ENCODE results near the gene EGR2.
"Not testable (repeated sequence)": the region's sequence is repeated elsewhere in the genome, so short reads cannot be mapped to it uniquely, and the experiment has no call there.

The EGR2 gene

DNA sequence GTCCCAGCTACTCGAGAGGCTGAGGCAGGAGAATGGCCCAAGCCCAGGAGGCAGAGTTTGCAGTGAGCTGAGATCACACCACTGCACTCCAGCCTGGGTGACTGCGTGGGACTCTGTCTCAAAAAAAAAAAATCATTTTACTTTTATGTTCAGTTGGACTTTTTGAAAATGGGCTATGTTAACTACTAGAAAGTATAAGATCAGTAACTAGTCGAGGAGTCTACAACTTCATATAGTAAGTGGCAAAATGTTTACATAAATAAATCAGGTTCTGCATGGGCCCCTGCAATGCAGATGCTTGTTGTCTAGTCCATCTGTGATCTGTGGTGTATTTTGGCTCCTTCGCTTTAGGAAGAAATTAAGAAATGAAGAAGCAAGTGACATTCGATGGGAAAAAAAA, 23.9 kb downstream of the EGR2 start:
- no peak for DNase-seq (ENCODE audit: low read depth)

DNA sequence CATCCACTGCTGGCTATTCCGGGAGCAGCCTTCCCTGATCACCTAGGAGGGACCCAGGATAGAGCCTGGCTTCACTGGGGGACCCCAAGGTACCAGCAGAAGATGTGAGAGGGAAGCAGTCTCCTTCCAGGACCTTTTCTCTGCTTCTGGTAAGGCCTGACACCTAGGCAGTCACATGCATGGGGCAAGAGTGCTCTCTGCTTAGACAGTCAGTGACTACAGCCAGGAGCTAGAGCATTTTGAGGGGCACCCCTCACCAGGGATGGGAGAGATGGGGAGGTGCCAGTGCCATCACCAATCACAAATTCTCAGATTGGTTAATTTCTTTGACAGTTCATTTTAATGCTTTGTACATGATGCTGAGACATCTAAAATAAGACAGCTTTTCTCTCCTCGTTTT, 25.6 kb downstream of the EGR2 start:
- DNase-seq (ENCODE audit: low read depth), result no peak

DNA sequence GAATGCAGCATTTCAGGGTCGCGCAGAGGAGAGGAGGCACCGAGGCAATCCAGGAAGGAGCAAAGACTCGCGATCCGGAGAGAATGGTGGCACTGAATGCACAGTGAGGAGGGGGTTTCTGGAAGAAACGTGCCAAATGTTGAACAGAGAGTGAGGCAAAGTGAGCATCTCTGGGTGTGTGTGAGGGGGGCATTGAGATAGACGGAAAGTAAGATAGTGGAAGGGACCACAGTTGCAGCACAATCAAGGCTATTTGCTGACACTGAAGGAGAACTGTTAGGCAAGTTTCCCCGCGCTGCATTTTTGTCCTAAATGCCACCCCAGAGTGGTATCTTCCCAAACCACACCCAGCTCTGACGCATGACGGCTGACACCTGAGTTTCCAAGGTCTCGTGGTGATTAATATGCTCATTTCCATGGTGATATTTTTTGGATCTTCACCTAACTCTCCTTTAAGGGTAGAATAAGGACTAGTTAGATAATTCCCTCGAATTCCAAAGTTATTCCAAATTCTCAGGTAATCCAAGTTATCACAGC, 26.1 kb downstream of the EGR2 start:
- DNase-seq (ENCODE audit: low read depth), result no peak

DNA sequence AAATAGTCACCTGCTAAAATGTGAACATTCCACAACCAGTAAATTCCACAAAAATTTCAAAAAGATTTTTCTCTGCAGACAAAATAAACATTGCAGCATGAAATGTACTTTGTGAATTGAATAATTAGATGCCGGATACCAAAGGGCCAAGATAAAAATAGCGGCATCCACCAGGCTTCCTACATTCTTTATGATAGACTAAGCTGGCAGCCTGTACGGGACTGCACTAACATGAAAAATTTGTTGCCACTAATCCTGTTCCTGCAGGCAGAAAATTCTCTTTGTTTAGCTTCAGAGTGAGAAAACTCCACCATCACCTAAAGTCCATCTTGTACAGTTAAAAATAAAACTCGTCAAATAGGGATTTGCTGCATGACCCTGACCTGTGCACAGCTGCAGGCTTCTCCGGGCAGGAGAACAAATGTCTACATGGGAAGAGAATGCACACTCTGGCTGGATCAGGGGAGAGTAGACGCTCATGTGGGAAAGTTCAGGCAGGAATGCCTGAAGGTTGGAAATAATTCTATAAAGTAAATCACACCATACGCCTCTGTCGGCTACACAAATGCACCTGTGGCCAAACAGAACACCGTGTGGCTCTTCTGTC, 27.2 kb downstream of the EGR2 start:
- no peak for DNase-seq (ENCODE audit: low read depth)

DNA sequence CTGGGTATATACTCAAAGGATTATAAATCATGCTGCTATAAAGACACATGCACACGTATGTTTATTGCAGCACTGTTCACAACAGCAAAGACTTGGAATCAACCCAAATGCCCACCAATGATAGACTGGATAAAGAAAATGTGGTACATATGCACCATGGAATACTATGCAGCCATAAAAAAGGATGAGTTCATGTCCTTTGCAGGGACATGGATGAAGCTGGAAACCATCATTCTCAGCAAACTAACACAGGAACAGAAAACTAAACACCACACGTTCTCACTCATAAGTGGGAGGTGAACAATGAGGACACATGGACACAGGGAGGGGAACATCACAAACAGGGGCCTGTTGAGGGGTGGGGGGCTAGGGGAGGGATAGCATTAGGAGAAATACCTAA, 27.9 kb downstream of the EGR2 start:
- DNase-seq (ENCODE audit: low read depth), result not testable (repeated sequence)

DNA sequence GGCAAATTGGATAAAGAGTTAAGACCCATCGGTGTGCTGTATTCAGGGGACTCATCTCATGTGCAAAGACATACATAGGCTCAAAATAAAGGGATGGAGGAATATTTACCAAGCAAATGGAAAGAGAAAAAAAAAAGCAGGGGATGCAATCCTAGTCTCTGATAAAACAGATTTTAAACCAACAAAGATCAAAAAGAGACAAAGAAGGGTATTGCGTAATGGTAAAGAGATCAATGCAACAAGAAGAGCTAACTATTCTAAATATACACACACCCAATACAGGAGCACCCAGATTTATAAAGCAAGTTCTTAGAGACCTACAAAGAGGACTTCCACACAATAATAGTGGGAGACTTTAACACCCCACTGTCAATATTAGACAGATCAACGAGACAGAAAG, 31.6 kb downstream of the EGR2 start:
- DNase-seq (ENCODE audit: low read depth), result not testable (repeated sequence)

DNA sequence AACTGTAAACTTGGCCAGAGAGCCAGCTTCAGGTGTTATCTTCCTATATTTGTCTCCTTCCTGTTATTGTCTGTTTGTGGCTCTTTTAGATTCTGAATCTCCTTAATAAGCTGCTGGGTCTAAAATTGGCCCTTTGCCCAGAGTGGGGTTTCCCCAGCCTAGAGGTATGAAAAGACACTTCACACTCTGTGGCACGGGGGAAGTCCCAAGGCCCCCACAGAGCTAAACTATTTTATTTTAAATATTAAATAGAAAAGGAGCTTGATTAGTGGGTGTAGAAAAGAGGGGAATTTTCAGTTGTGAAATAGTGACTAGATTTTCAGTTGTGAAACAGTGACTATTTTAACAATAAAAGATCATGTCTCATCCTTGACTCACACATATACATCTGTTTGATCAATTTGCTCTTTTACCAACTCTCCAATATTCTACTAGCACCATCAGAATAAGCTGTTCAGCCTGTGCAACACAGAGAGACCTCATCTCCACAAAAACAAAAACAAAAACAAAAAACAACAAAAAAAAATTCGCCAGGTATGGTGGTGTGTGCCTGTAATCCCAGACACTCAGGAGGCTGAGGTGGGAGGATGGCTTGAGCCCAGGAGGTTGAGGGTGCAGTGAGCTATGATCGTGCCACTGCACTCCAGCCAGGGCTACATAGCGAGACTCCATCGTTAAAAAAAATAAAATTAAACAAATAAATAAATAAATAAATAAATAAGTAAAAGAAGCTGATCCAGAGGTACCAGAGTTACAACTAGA, 36.5 kb downstream of the EGR2 start:
- peak; percentile 82 for DNase-seq (ENCODE audit: low read depth)

DNA sequence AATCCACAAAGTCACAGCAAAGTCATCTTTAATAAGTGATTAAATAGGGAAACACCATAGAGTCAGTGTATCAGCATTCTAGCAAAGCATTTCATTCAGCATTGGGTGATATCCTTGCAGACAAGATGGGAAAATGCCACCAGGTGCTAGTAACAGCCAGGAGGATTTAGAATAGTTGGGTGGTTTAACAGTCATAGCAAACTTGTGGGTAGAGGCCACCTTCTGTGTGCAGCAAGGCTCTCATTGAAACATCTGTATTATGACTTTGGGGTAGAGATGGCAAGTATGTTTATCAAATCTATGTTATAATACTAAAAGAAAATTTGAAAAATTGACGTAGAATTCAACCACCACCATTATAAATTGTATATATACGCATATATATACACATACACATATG, 38.0 kb downstream of the EGR2 start:
- no peak for DNase-seq (ENCODE audit: low read depth)

DNA sequence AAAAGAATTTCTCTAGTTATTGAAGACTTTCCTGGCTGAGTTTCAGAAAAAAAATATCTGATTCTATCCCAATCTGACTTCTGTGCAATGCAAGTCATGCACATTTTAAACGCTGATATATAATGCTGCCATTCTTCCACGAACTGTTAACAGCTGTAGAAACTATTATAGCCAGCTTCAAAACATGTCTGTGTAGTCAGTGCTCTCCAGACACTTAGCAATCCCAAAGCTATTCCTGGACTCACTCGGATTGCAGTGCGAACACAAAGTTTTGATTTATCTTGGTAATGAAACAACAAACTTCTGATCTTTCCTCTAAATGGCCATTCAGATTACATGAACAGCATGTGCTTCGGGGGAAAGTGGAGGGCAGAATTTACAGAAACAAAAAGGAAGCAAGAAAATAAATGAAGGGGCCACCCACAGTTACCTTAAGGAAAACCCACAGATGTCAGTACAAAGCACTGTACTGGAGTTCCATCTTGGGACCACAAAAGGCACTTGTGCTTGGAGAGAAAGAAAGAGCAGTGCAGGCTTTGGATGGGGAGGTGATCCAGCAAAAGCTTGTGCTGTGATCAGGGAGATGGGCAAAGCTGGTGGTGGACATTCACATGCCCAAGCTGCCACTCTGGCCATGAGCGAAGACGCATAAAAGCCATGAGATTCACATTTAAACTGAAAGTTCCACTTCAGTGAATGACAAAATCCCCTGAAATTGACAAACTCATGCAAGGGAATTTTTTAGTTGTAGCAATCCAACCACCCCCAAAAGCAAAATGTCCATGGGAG, 43.8 kb downstream of the EGR2 start:
- DNase-seq (ENCODE audit: low read depth), result no peak

DNA sequence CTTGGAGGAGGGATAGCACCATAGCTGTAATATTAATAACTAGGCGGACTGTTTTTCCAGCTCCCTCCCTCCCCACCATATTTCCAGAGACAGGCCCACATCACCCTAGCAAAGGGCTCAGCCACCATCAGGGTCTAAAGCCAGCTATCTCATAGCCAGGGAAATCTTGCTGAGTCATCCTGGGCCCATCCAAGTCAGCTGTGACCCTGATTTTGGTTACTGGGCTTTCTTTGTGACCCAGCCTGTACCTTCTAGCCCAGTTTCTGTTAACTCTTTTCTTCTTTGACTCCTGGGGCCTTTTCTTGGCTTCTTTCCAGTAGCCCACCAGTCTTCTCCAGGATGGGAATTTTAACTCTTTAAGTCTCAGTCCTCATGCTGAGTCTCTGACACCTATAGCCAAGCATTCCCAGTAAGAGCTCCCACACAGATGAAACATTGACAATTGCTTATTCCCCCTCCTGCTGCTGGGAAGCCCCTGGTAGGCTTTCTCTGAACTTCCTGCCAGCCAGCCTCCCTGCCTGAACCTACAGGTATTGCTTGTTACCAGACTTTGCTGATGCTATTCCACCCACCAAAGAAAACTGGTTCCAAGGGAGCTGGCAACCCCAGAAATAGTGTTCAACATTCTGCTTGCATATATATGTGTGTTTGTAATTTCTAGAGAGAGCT, 46.5 kb downstream of the EGR2 start:
- DNase-seq (ENCODE audit: low read depth), result no peak

DNA sequence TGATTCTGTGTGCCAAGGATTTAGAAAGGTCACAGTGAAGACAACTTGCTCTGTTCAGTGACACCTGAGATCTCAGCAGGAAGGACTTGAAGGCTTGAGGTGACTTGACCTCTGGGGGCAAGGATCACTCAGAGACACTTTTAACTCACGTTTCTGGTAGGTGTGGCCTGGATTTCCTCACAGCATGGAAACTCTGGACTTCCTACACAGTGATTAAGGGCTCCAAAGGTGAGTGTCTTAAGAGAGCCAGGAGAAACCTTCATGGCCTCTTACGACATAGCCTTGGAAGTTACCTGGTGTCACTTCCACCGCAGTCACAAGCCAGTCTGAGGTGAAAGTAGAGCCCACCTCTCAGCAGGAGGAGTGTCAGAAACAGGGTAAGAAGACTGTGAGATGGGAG, 49.8 kb downstream of the EGR2 start:
- no peak for DNase-seq (ENCODE audit: low read depth)

DNA sequence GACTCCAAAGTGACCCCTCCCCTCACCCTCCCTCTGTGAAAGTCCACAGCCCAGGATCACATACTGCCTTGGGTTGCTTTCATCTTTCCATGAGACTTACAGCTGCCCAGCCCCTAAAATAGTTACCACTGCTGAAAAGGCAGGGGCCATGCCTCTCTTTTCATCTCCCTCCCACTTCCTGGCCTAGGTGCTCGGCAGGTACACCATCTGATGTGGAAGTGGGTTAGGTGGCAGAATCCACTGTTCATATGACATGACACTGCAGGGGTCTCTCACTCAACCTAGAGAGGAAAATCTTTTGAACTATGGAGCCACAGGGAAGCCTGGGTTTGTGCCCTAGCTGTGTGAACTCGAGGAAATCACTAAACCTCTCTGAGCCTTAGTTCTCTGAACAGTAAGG, 50.4 kb downstream of the EGR2 start:
- no peak for DNase-seq (ENCODE audit: low read depth)

DNA sequence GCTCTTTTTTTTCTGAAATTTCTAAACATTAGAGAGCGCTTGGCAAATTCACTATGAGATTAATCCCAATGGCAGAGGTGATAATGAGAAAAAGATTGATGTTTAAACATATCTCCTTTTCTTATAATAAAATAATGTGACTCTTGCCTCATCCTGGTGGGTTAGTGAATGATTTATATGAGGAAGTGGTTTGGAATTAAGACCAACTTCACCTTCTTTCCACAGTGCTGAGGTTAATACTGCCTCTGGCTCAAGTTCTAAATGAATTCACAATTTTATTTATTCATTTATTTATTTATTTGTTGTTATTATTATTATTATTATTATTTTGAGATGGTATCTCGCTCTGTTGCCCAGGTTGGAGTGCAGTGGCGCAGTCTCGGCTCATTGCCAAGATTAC, 52.2 kb downstream of the EGR2 start:
- no peak for DNase-seq (ENCODE audit: low read depth)

DNA sequence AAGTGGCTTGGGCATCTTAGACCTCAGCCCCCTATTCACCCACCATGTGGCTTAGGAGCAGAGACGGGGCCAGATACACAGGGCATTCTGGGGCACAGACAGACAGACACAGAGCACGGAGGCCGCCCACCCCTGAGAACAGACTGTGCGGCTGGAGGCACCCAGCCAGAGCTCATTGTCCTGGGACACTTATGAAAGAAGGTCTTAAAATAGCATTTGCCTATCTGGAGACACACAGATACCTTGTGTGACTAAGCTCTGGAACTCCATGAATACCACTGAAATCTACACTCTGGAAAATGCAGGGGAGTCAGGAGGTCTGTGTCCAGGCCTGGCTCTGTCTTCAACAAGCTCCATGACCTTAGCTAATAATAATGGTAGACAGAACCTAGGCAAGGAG, 53.0 kb downstream of the EGR2 start:
- DNase-seq (ENCODE audit: low read depth), result no peak

Data from stimulated activated CD8-positive, alpha-beta memory T cell treated with anti-CD3 and anti-CD28 coated beads, Interleukin-4, amount 100 ng/mL, for 24 hours (primary cell).